Measurements from ENCODE around the gene PPIL1. TPM values are rescaled to one million over a fixed set of nuclear protein-coding genes. Genes with fewer than 3 reads are reported as not detected.

PPIL1 gene
- total and polyA plus RNA-seq, 8 donors, result 0.87 to 33.7 (median 17.1) TPM; not detected in 1

DNA sequence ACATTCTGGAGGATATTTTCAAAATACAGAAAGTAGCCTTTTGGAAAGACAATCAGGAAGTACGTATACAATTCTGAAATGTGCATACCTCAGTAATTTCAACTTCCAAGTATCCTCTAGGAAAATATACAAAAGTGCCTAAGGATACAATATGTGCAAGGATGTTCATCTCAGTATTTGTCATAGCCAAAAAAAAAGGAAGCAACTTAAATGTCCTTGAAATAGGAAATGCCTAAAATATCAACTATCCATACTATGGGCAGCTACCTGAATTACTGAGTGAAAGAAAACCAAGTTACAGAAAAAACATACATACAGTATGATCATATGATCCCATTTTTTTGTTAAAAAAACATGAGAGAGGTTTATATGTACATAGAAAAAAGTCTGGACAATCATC, 1.5 kb downstream of the PPIL1 start:
- intact Hi-C loops (cut with DNase I; ENCODE audit: low total_unique reads), result no loop called here
- H3K27me3 ChIP-seq, result no peaks in the 10 kb centered on the region
- H3K27ac ChIP-seq, result no peak overlapping the region
- H3K36me3 ChIP-seq, result peaks cover 0 to 30% (median 28%) of the 10 kb centered on the region in 4 donors
- peaks cover 10 to 28% (median 16%) of the 10 kb centered on the region in 4 donors for H3K4me1 ChIP-seq
- DNase-seq, result no peak
- H3K9me3 ChIP-seq, result no peaks in the 10 kb centered on the region
- H3K4me3 ChIP-seq, result no peak overlapping the region
- TF ChIP-seq, protein P1, sequence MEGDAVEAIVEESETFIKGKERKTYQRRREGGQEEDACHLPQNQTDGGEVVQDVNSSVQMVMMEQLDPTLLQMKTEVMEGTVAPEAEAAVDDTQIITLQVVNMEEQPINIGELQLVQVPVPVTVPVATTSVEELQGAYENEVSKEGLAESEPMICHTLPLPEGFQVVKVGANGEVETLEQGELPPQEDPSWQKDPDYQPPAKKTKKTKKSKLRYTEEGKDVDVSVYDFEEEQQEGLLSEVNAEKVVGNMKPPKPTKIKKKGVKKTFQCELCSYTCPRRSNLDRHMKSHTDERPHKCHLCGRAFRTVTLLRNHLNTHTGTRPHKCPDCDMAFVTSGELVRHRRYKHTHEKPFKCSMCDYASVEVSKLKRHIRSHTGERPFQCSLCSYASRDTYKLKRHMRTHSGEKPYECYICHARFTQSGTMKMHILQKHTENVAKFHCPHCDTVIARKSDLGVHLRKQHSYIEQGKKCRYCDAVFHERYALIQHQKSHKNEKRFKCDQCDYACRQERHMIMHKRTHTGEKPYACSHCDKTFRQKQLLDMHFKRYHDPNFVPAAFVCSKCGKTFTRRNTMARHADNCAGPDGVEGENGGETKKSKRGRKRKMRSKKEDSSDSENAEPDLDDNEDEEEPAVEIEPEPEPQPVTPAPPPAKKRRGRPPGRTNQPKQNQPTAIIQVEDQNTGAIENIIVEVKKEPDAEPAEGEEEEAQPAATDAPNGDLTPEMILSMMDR (IDR thresholded peaks at IDR 0.05), result no peak
- TF ChIP-seq EP300 (IDR thresholded peaks at IDR 0.05), result no peak
- TF ChIP-seq POLR2A (IDR thresholded peaks at IDR 0.05), result no peak
- TF ChIP-seq POLR2AphosphoS5 (IDR thresholded peaks at IDR 0.05), result no peak
- 84 to 96% (median 89%) methylated on average over 1 of the region's 1 CpG for WGBS, 5 donors

DNA sequence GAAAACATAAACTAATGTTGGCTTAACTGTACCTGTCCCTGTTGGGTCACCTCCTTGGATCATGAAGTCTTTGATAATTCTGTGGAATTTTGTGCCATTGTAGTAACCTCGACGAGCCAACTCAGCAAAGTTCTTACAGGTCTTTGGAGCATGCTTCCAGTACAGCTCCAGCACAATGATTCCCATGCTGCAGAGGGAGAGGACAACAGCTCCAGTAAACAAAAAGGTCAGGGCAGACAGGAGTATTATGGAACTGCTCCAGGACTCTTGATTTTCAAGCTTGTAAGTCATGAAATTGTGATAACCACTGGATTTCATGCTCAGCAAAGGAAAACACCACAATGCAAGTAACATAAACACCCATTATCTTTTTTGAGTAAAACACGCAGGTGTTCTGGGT, 2.9 kb downstream of the PPIL1 start:
- no peak overlapping the region for H3K4me3 ChIP-seq
- H3K27ac ChIP-seq, result no peak overlapping the region
- DNase-seq, result no peak
- TF ChIP-seq POLR2AphosphoS5 (IDR thresholded peaks at IDR 0.05) (no peak), POLR2A (IDR thresholded peaks at IDR 0.05) (no peak), EP300 (IDR thresholded peaks at IDR 0.05) (no peak)
- TF ChIP-seq, protein P1 (IDR thresholded peaks at IDR 0.05), result no peak
- 82 to 91% (median 86%) methylated on average over 3 of the region's 3 CpGs for WGBS, 5 donors
- no peaks in the 10 kb centered on the region for H3K9me3 ChIP-seq
- no peaks in the 10 kb centered on the region for H3K27me3 ChIP-seq
- peaks cover 10 to 28% (median 20%) of the 10 kb centered on the region in 4 donors for H3K4me1 ChIP-seq
- peaks cover 0 to 42% (median 34%) of the 10 kb centered on the region in 4 donors for H3K36me3 ChIP-seq
- intact Hi-C loops (cut with DNase I; ENCODE audit: low total_unique reads), result no loop called here

DNA sequence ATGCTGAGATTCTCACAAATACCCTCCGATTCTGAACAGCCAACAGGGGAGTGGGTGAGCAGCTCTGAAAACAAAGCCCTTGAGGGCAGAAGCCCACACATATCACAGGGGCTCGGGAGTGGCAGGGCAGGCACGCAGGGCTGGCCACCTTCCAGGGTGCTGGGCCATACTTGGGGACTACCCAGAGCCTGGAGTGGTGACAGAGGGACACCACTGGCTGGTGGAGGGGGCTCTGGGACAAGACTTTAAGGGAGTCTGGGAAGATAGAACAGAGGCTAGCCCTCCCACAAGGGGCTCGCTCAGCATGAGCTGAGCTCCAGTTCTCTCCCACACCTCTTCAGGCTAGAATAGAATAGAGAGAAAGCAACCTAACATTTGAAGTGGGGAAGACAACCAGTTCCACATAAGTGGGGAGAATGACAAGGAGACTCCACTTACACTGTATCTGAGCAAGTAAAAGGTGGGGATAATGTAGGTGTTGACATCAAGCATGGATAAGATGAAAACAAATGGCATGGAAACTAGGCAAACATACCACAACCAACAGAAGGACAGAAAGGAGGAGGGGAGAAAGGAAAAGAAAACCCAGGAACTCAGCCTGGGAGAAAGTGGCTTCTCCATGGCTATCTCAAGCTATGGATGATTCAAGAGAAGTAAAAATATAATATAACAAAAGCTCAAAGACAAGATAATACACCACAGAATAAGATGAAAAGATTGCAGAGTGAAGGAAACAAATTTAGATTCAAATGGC, 7.0 kb downstream of the PPIL1 start:
- no peak for DNase-seq
- peaks cover 0 to 7% (median 2%) of the 10 kb centered on the region in 4 donors for H3K4me1 ChIP-seq
- no peaks in the 10 kb centered on the region for H3K27me3 ChIP-seq
- no peak overlapping the region for H3K27ac ChIP-seq
- H3K36me3 ChIP-seq, result peaks cover 0 to 69% (median 56%) of the 10 kb centered on the region in 4 donors
- intact Hi-C loops (cut with DNase I; ENCODE audit: low total_unique reads), result no loop called here
- WGBS, 5 donors, result 54 to 77% (median 70%) methylated on average over 4 of the region's 4 CpGs
- H3K4me3 ChIP-seq, result no peak overlapping the region
- TF ChIP-seq, protein P1 (IDR thresholded peaks at IDR 0.05), result no peak
- TF ChIP-seq POLR2A (IDR thresholded peaks at IDR 0.05) (no peak), POLR2AphosphoS5 (IDR thresholded peaks at IDR 0.05) (no peak)
- H3K9me3 ChIP-seq, result no peaks in the 10 kb centered on the region

DNA sequence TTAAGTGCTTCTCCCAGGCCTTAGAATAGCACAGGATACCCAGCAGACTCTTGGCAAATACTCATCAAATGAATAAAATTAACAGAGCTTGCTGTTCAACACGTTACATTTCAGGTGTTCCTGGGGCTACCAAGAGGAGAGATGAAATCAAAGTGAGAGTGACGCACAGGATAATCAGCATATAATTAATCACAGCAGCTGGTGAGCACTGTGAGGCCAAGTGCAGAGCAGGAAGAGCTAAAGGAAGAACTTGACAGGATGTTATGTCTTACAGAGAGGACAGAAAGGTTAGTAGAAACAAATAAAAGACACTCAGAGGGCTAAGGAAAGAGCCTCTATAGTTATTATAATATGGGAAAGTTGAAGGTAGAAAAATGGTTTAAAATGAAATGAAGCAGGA, 8.8 kb downstream of the PPIL1 start:
- H3K27me3 ChIP-seq, result no peaks in the 10 kb centered on the region
- peaks cover 0 to 7% (median 0%) of the 10 kb centered on the region in 4 donors for H3K4me1 ChIP-seq
- intact Hi-C loops (cut with DNase I; ENCODE audit: low total_unique reads), result no loop called here
- peaks cover 0 to 68% (median 56%) of the 10 kb centered on the region in 4 donors for H3K36me3 ChIP-seq
- H3K9me3 ChIP-seq, result no peaks in the 10 kb centered on the region
- H3K4me3 ChIP-seq, result no peak overlapping the region
- 69 to 83% (median 79%) methylated on average over 2 of the region's 2 CpGs for WGBS, 5 donors
- TF ChIP-seq POLR2AphosphoS5 (IDR thresholded peaks at IDR 0.05) (no peak), POLR2A (IDR thresholded peaks at IDR 0.05) (no peak), EP300 (IDR thresholded peaks at IDR 0.05) (no peak)
- TF ChIP-seq, protein P1 (IDR thresholded peaks at IDR 0.05), result no peak
- no peak overlapping the region for H3K27ac ChIP-seq
- DNase-seq, result no peak

All from stomach (tissue), 9 donors.